K562 (cell line): ENCODE measurements around the gene TVP23A. TPM values are rescaled to one million over a fixed set of nuclear protein-coding genes. Genes with fewer than 3 reads are reported as not detected.

Experiments
- ATAC-seq: fragments of 200-7000 bp; cut with Tn5 transposase; 3 replicates; pipeline ENCODE4 v1.9.1; 2020; ENCODE audit warnings: moderate library complexity
- BruUV-seq: library from RNA; stranded (reverse); fragments of 400-500 nt; replicated peaks from 2 replicates; lab custom pipeline; 2021; lab: Mats Ljungman, UMichigan
- CTCF ChIA-PET: fragments of 300-600 bp; formaldehyde crosslinking; extraction: SDS; loops from one replicate; lab custom pipeline; 2021; ENCODE audit warnings: low intra/inter-chr PET ratio; lab: Yijun Ruan, JAX
- POLR2A ChIA-PET: fragments of 300-600, 350-650 bp; sonication (Branson Sonifier 250); formaldehyde crosslinking; extraction: SDS; loops from one replicate; lab custom pipeline; 2021; ENCODE audit warnings: antibody characterized with exemption, inconsistent platforms; lab: Yijun Ruan, JAX
- DNase-seq, 4 experiments: peaks; one replicate each; pipeline versions ENCODE4 v3.0.0 to v3.0.0-alpha.2; 2011 to 2018; ENCODE audit warnings: low spot score in 3 of 4, mixed read lengths in 3 of 4; ENCODE audit errors: extremely low read depth in 1 of 4
- FAIRE-seq: peaks from 2 replicates; lab custom pipeline; 2011; peaks lifted over from hg19 to GRCh38; lab: Jason Lieb, UNC
- H2AFZ ChIP-seq: 2 replicates; pipeline ENCODE4 v1.6.0; 2011; ENCODE audit warnings: low read depth, low read length, control low read depth, inconsistent platforms
- H3K27ac ChIP-seq: fragments of 200-600 bp; 3 replicates; pipeline ENCODE4 v1.8.0; 2011; ENCODE audit warnings: low read depth, mild to moderate bottlenecking, control low read depth, inconsistent platforms, low read length, moderate library complexity, mixed read lengths; ENCODE audit errors: extremely low read depth
- H3K27me3 ChIP-seq, 2 experiments: fragments of 300-600 bp in 1 of 2; 2 replicates in 1 of 2; 3 replicates in 1 of 2; pipeline versions ENCODE4 v1.6.0 to v1.8.0; 2011; ENCODE audit warnings: inconsistent platforms in 2 of 2, low read length in 2 of 2, mild to moderate bottlenecking in 1 of 2, mixed read lengths in 1 of 2, moderate library complexity in 1 of 2; ENCODE audit not compliant: control insufficient read depth in 2 of 2, insufficient read depth in 2 of 2
- H3K36me3 ChIP-seq: fragments of 300-600 bp; 3 replicates; pipeline ENCODE4 v1.8.0; 2011; ENCODE audit warnings: mild to moderate bottlenecking, low read length, inconsistent platforms; ENCODE audit not compliant: control insufficient read depth, insufficient read depth
- H3K4me1 ChIP-seq, 2 experiments: fragments of 200-600 bp in 1 of 2; replicated peaks in 1 of 2; 2 replicates in 1 of 2; 3 replicates in 1 of 2; pipeline versions ENCODE4 v1.5.1 to v1.8.0; 2011; ENCODE audit warnings: inconsistent platforms in 2 of 2, low read length in 2 of 2, mild to moderate bottlenecking in 1 of 2, mixed read lengths in 1 of 2, moderate library complexity in 1 of 2; ENCODE audit not compliant: control insufficient read depth in 2 of 2, insufficient read depth in 2 of 2
- H3K4me2 ChIP-seq: 2 replicates; pipeline ENCODE4 v1.6.1; 2011; ENCODE audit warnings: low read length, control low read depth, inconsistent platforms, mixed read lengths; ENCODE audit not compliant: insufficient read depth
- H3K4me3 ChIP-seq: fragments of 200-600 bp; sonication (generic), shearing (Covaris generic); 2 replicates; pipeline ENCODE4 v1.5.1; 2016; ENCODE audit warnings: control low read depth, inconsistent platforms
- H3K79me2 ChIP-seq: fragments of 200-600 bp; 3 replicates; pipeline ENCODE4 v1.8.0; 2011; ENCODE audit warnings: low read length, inconsistent platforms; ENCODE audit not compliant: control insufficient read depth, insufficient read depth
- H3K9ac ChIP-seq, 2 experiments: 2 replicates each; pipeline versions ENCODE4 v1.6.0 to v1.6.1; 2011; ENCODE audit warnings: low read depth in 2 of 2, low read length in 2 of 2, control low read depth in 1 of 2, inconsistent platforms in 1 of 2, mild to moderate bottlenecking in 1 of 2, mixed read lengths in 1 of 2; ENCODE audit not compliant: insufficient read depth in 1 of 2
- H3K9me1 ChIP-seq: one replicate; pipeline ENCODE4 v1.6.0; 2011; ENCODE audit warnings: inconsistent platforms, mild to moderate bottlenecking, low read length, moderate library complexity; ENCODE audit not compliant: control insufficient read depth, insufficient read depth
- H3K9me3 ChIP-seq: replicated peaks from 2 replicates; pipeline ENCODE4 v1.5.1; 2011; ENCODE audit warnings: low read depth, low read length, inconsistent platforms; ENCODE audit not compliant: control insufficient read depth, insufficient read depth
- H4K20me1 ChIP-seq: replicated peaks from 2 replicates; pipeline ENCODE4 v1.6.1; 2011; ENCODE audit warnings: low read length, inconsistent platforms, mixed read lengths; ENCODE audit not compliant: control insufficient read depth, insufficient read depth
- BHLHE40 ChIP-seq: IDR thresholded peaks from 2 replicates; pipeline ENCODE4 v1.6.1; 2011; ENCODE audit warnings: low read length, improper control_type of control experiment
- EZH2 ChIP-seq: IDR thresholded peaks from 2 replicates; pipeline ENCODE4 v1.6.1; 2012; ENCODE audit warnings: low read depth, mild to moderate bottlenecking, inconsistent platforms, low read length, borderline replicate concordance
- FOSL1 ChIP-seq: fragments of 200-800 bp; sonication (Bioruptor generic); conservative IDR thresholded peaks from 2 replicates; pipeline ENCODE4 v1.6.1; 2016; ENCODE audit warnings: missing genetic modification characterization, missing compliant biosample characterization
- JUND ChIP-seq, 2 experiments: IDR thresholded peaks; 2 replicates in 1 of 2; 3 replicates in 1 of 2; pipeline ENCODE4 v1.6.1; 2011; ENCODE audit warnings: borderline replicate concordance in 2 of 2, low read depth in 2 of 2, low read length in 2 of 2, improper control_type of control experiment in 1 of 2, missing biosample characterization in 1 of 2, missing genetic modification characterization in 1 of 2, missing genetic modification reagents in 1 of 2
- LCOR ChIP-seq: sonication (generic); formaldehyde crosslinking; IDR thresholded peaks from 2 replicates; pipeline ENCODE4 v1.8.0; 2022; ENCODE audit warnings: mild to moderate bottlenecking, missing genetic modification reagents
- NEUROD1 ChIP-seq: fragments of 150-350 bp; IDR thresholded peaks from 2 replicates; pipeline ENCODE4 v1.6.1; 2014; ENCODE audit warnings: borderline replicate concordance, low read length, low read depth; ENCODE audit not compliant: partially characterized antibody
- TEAD1 ChIP-seq, 2 experiments: fragments of 450-650 bp in 1 of 2; sonication (generic) in 1 of 2; formaldehyde crosslinking; IDR thresholded peaks; 2 replicates each; pipeline versions ENCODE4 v1.4.0 to v1.8.0; 2020 to 2022; ENCODE audit warnings: mild to moderate bottlenecking in 2 of 2, missing genetic modification reagents in 1 of 2
- WGBS: fragments of 100-300 bp; shearing (Covaris generic); methylation state at CpG from one replicate; pipeline ENCODE4 v1.1.6; 2016; ENCODE audit warnings: low coverage, mixed read lengths; ENCODE audit not compliant: insufficient coverage; ENCODE audit errors: missing lambda C conversion rate; 5-methylcytosine and 5-hydroxymethylcytosine counted together
- in situ Hi-C: fragments of 300-500 bp; cut with MboI; formaldehyde crosslinking; loops from 4 replicates; pipeline ENCODE4 v1.15.0; 2018; ENCODE audit warnings: inconsistent platforms, mixed read lengths
- intact Hi-C: fragments of 100-400 bp; cut with micrococcal nuclease; formaldehyde crosslinking; loops from 2 replicates; pipeline ENCODE4 v1.14.2; 2022
- polyA plus RNA-seq, 8 experiments: library from polyadenylated mRNA; depleted of rRNA in 4 of 8; stranded (reverse) in 5 of 8; unstranded in 3 of 8; fragments of >200 nt; fragmentation: Nextera tagmentation in 2 of 8; fragmentation: Illumina TruSeq in 1 of 8; extraction: Ambion mirVana in 2 of 8; extraction: Trizol in 1 of 8; gene quantifications; 2 replicates each; pipeline versions ENCODE4 v1.2.1 to v1.2.3, GENCODE V29; 2011 to 2014; ENCODE audit warnings: inconsistent platforms in 1 of 8, missing spikeins in 1 of 8
- total RNA-seq, 7 experiments: library from RNA; depleted of rRNA in 6 of 7; stranded (reverse); fragments of >200 nt in 6 of 7; fragmentation: Illumina TruSeq in 2 of 7; extraction: Trizol in 2 of 7; gene quantifications; 2 replicates each; pipeline versions ENCODE4 v1.2.1 to v1.2.3, GENCODE V29; 2011 to 2021; ENCODE audit warnings: low replicate concordance in 1 of 7
- TF ChIP-seq, protein P1 (sequence below): fragments of 250-450 bp; sonication (Bioruptor Pico); IDR thresholded peaks from 2 replicates; pipeline ENCODE4 v1.5.0; 2020; ENCODE audit warnings: mild to moderate bottlenecking, borderline replicate concordance
- TF ChIP-seq, protein P2 (sequence below), 2 experiments: fragments of 450-650 bp in 1 of 2; sonication (generic) in 1 of 2; formaldehyde crosslinking in 1 of 2; IDR thresholded peaks in 1 of 2; conservative IDR thresholded peaks in 1 of 2; 2 replicates each; pipeline versions ENCODE4 v1.6.1 to v1.8.1; 2016 to 2023; ENCODE audit warnings: mild to moderate bottlenecking in 2 of 2, moderate library complexity in 2 of 2, inconsistent platforms in 1 of 2, missing genetic modification reagents in 1 of 2
- TF ChIP-seq, protein P3 (sequence below), 3 experiments: IDR thresholded peaks in 2 of 3; conservative IDR thresholded peaks in 1 of 3; 2 replicates each; pipeline ENCODE4 v1.5.1; 2011 to 2012; ENCODE audit warnings: low read length in 3 of 3, mild to moderate bottlenecking in 3 of 3, control low read depth in 2 of 3, improper control_type of control experiment in 1 of 3, inconsistent platforms in 1 of 3, low read depth in 1 of 3, mixed read lengths in 1 of 3, moderate library complexity in 1 of 3; ENCODE audit not compliant: insufficient read depth in 2 of 3

Gene TVP23A
- total and polyA plus RNA-seq, 9 of the 15 experiments (the other 6 are each of a cell fraction or from before 2014, with no cell fraction given) = 0.04 to 0.77 (median 0.10) TPM; not detected in 3

DNA sequence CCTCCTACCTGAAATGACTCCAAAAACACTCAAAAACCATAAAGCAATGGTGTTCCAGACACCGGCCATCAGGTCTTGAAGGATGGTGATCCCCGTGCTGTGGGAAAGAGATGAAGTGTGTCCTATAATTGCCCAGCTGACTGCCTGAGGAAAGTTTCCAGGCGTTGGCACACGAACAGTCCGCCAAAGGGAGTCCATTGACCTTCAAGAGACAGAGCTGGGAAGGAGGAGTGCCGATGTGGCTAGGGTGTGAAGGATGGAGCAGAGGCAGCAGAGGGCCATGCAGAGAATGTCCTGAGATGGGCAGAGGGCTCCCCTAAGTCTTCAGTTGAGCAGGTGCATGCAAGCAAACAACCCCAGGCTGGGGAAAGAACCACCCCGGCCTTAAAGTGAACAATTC lies 86.8 kb downstream of the TVP23A start (continued):
- TF ChIP-seq NEUROD1 (no peak), EZH2 (no peak)

DNA sequence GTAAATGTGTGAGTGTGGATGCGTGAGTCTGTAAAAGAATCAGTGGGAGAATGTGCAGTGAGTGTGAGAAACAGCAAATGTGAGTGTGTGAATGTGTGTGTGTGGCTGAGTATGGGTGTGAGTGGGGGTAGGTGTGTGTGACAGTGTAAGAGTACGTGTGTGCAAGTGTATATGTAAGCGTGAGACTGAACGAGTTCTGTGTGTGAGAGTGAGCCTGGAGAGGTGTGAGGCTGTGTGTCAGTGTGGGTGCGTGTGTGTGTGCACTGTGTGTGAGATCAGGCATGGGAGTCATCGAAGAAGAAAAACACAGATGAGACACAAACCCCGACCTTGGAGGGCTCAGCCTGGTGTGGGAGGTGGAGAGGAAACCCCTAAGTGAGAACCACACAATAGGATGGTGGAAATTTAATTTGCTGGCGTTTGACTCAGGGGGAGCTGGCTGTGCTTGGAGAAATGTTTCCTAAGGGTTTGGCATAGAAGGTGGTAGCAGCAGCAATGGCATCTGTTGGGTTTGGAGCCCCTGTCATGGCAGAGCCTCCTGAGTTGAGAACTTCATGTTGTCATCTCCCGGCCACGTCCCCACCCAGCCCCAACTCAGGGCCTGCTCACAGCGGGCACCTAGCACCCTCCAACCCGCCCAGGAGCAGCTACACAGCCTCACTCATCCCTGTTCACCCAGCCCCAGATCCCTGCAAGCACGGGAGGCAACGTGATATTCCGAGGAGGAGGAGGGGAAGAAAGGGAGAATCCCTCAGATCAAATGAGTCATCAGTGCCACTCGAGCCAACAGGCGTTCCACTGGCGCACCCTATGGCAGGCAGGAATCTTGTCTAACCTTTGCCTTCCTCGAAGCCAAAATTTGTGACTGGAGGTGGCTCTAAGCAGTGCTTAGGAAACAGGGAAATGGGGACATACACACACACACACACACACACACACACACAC lies 89.2 kb downstream of the TVP23A start:
- Histone ChIP-seq H3K36me3 (no peaks in the 10 kb centered on the region), H3K4me2 (no peak overlapping the region), H3K4me1 (no peaks in the 10 kb centered on the region; a peak in 1 of 5 replicates), H3K27me3 (peaks cover 13 to 33% of the 10 kb centered on the region in 2 experiments), H3K9ac (peak overlapping the region in 1 of 2 experiments; percentile 58; a peak in 2 of 4 replicates), H3K79me2 (no peaks in the 10 kb centered on the region), H3K9me3 (no peaks in the 10 kb centered on the region), H4K20me1 (no peaks in the 10 kb centered on the region), H3K27ac (no peak overlapping the region), H3K4me3 (no peak overlapping the region), H2AFZ (no peak overlapping the region), H3K9me1 (no peaks in the 10 kb centered on the region)
- in situ Hi-C loops (no loop called here), intact Hi-C loops (loop anchor here (10.0 kb wide), 2 partner anchors 65 to 475 kb away; no protein-coding TSS in a partner anchor)
- FAIRE-seq (no peak), ATAC-seq (no peak), DNase-seq (no peak)
- ChIA-PET CTCF (no interaction called here), POLR2A (interaction anchor here (1.1 kb wide), 1 partner anchor 13 kb away, joined by 4 read pairs; no protein-coding TSS in a partner anchor)
- TF ChIP-seq JUND (IDR thresholded peaks at IDR 0.05; ENCODE audit: borderline replicate concordance, low read depth, low read length) (peak; percentile 59; the same call in 1 of the 2 replicates), JUND (tag; IDR thresholded peaks at IDR 0.05; ENCODE audit: borderline replicate concordance, low read depth, low read length) (peak; percentile 56; the same call in 1 of the 3 replicates), LCOR (CRISPR knock-in tag) (no peak), FOSL1 (tag) (0 out of 2 replicates have a peak, but pooled peaks have one; percentile 19), BHLHE40 (peak; percentile 6; the same call in 1 of the 2 replicates), TEAD1 (CRISPR knock-in tag; IDR thresholded peaks at IDR 0.05) (no peak)
- TF ChIP-seq, protein P1, sequence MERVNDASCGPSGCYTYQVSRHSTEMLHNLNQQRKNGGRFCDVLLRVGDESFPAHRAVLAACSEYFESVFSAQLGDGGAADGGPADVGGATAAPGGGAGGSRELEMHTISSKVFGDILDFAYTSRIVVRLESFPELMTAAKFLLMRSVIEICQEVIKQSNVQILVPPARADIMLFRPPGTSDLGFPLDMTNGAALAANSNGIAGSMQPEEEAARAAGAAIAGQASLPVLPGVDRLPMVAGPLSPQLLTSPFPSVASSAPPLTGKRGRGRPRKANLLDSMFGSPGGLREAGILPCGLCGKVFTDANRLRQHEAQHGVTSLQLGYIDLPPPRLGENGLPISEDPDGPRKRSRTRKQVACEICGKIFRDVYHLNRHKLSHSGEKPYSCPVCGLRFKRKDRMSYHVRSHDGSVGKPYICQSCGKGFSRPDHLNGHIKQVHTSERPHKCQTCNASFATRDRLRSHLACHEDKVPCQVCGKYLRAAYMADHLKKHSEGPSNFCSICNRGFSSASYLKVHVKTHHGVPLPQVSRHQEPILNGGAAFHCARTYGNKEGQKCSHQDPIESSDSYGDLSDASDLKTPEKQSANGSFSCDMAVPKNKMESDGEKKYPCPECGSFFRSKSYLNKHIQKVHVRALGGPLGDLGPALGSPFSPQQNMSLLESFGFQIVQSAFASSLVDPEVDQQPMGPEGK (CRISPR knock-in tag) = no peak
- TF ChIP-seq, protein P2, sequence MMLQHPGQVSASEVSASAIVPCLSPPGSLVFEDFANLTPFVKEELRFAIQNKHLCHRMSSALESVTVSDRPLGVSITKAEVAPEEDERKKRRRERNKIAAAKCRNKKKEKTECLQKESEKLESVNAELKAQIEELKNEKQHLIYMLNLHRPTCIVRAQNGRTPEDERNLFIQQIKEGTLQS (IDR thresholded peaks at IDR 0.05) = peak; percentile 62
- TF ChIP-seq, protein P2 (CRISPR knock-in tag; conservative IDR thresholded peaks at IDR 0.05) = no peak
- TF ChIP-seq, protein P3, sequence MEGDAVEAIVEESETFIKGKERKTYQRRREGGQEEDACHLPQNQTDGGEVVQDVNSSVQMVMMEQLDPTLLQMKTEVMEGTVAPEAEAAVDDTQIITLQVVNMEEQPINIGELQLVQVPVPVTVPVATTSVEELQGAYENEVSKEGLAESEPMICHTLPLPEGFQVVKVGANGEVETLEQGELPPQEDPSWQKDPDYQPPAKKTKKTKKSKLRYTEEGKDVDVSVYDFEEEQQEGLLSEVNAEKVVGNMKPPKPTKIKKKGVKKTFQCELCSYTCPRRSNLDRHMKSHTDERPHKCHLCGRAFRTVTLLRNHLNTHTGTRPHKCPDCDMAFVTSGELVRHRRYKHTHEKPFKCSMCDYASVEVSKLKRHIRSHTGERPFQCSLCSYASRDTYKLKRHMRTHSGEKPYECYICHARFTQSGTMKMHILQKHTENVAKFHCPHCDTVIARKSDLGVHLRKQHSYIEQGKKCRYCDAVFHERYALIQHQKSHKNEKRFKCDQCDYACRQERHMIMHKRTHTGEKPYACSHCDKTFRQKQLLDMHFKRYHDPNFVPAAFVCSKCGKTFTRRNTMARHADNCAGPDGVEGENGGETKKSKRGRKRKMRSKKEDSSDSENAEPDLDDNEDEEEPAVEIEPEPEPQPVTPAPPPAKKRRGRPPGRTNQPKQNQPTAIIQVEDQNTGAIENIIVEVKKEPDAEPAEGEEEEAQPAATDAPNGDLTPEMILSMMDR (IDR thresholded peaks at IDR 0.05 in 2 of 3, conservative IDR thresholded peaks at IDR 0.05 in 1 of 3; ENCODE audit: insufficient read depth in 2 of 3, low read depth in 1 of 3, low read length in 3 of 3) = peak in 1 of 3 experiments; percentile 27; a peak in 1 of 6 replicates
- no TSS peak for BruUV-seq
- WGBS = 4% methylated on average over 18 of the region's 19 CpGs
